Right lobe of liver (tissue), 4 donors: ENCODE measurements around the gene DNER.

Experiments used
- CTCF ChIP-seq, 4 donors: fragments of 200-600 bp in 3 of 4; fragments of 450-650 bp in 1 of 4; IDR thresholded peaks; one replicate each; pipeline versions ENCODE4 v1.5.1 to v1.8.0; 2016 to 2022; ENCODE audit warnings: antibody characterized with exemption in 4 of 4, mild to moderate bottlenecking in 2 of 4
- POLR2A ChIP-seq: fragments of 450-650 bp; IDR thresholded peaks from one replicate; pipeline ENCODE4 v1.6.1; 2017; ENCODE audit warnings: antibody characterized with exemption, mild to moderate bottlenecking
- donor health status: DM: no; HTN: no; CAD: no.
- donor health status: DM: no; HTN: no; CAD: no.
- donor health status: DM: no; HTN: yes; CAD: no.

GRCh38 chr2:229405796-229406195 lies 308.6 kb downstream of the DNER start:
- TF ChIP-seq CTCF (IDR thresholded peaks at IDR 0.05), result no peak
- TF ChIP-seq POLR2A, result no peak
